ENCODE results near the gene HNRNPF. TPM values are rescaled to one million over a fixed set of nuclear protein-coding genes. Genes with fewer than 3 reads are reported as not detected.

HNRNPF gene
- total RNA-seq, 2 experiments from 2014 or later = 442 to 445 TPM

- intact Hi-C loops (cut with micrococcal nuclease) = no loop called here
- CTCF ChIA-PET = no interaction called here
- POLR2A ChIA-PET = no interaction called here
- TF ChIP-seq CTCF (IDR thresholded peaks at IDR 0.05) = no peak
- Mint-ChIP-seq H3K4me1 (ENCODE audit: low read depth) (no peaks in the 10 kb centered on the region), H3K4me3 (no peak overlapping the region), H3K27ac (no peak overlapping the region), H3K36me3 (ENCODE audit: low read depth) (no peaks in the 10 kb centered on the region), H3K27me3 (peaks cover 9% of the 10 kb centered on the region), H3K9me3 (no peaks in the 10 kb centered on the region)
- DNase-seq (no peak), ATAC-seq (no peak)
These were observed 66.5 kb downstream of the HNRNPF start for GRCh38 chr10:43342279-43343125.

GRCh38 chr10:43341450-43341849 lies 67.5 kb downstream of the HNRNPF start:
- intact Hi-C loops (cut with micrococcal nuclease) = no loop called here

GRCh38 chr10:43340619-43341018 lies 68.4 kb downstream of the HNRNPF start:
- POLR2A ChIA-PET = interaction anchor here (0.6 kb wide), 1 partner anchor 599 kb away, joined by 3 read pairs; no protein-coding TSS in a partner anchor
- ATAC-seq = no peak

More at GRCh38 chr10:43341450-43341849, 67.5 kb downstream of the HNRNPF start:
- Mint-ChIP-seq H3K9me3 (no peaks in the 10 kb centered on the region), H3K36me3 (ENCODE audit: low read depth) (no peaks in the 10 kb centered on the region), H3K27me3 (peaks cover 10% of the 10 kb centered on the region), H3K27ac (no peak overlapping the region), H3K4me3 (no peak overlapping the region), H3K4me1 (ENCODE audit: low read depth) (no peaks in the 10 kb centered on the region)
- ChIA-PET POLR2A (no interaction called here), CTCF (no interaction called here)
- DNase-seq (no peak), ATAC-seq (no peak)
- TF ChIP-seq CTCF (IDR thresholded peaks at IDR 0.05) = no peak

GRCh38 chr10:43340101-43340500 lies 68.9 kb downstream of the HNRNPF start:
- TF ChIP-seq CTCF (IDR thresholded peaks at IDR 0.05) = no peak
- no peak overlapping the region for H3K27ac Mint-ChIP-seq
- intact Hi-C loops (cut with micrococcal nuclease) = no loop called here
- peaks cover 10% of the 10 kb centered on the region for H3K27me3 Mint-ChIP-seq
- H3K4me3 Mint-ChIP-seq = no peak overlapping the region
- no peaks in the 10 kb centered on the region for H3K4me1 Mint-ChIP-seq (ENCODE audit: low read depth)
- CTCF ChIA-PET = interaction anchor here (1.2 kb wide), 1 partner anchor 47 kb away, joined by 3 read pairs; no protein-coding TSS in a partner anchor
- no peaks in the 10 kb centered on the region for H3K36me3 Mint-ChIP-seq (ENCODE audit: low read depth)
- DNase-seq (no peak), ATAC-seq (no peak)
- H3K9me3 Mint-ChIP-seq = no peaks in the 10 kb centered on the region
- POLR2A ChIA-PET = interaction anchor here (0.6 kb wide), 1 partner anchor 600 kb away, joined by 3 read pairs; no protein-coding TSS in a partner anchor

More at GRCh38 chr10:43340619-43341018, 68.4 kb downstream of the HNRNPF start:
- Mint-ChIP-seq H3K27ac (no peak overlapping the region), H3K9me3 (no peaks in the 10 kb centered on the region), H3K4me3 (no peak overlapping the region), H3K27me3 (peaks cover 10% of the 10 kb centered on the region), H3K36me3 (ENCODE audit: low read depth) (no peaks in the 10 kb centered on the region), H3K4me1 (ENCODE audit: low read depth) (no peaks in the 10 kb centered on the region)
- DNase-seq = no peak
- intact Hi-C loops (cut with micrococcal nuclease) = no loop called here
- CTCF ChIA-PET = interaction anchor here (1.2 kb wide), 1 partner anchor 47 kb away, joined by 3 read pairs; no protein-coding TSS in a partner anchor
- TF ChIP-seq CTCF (IDR thresholded peaks at IDR 0.05) = no peak

DNA sequence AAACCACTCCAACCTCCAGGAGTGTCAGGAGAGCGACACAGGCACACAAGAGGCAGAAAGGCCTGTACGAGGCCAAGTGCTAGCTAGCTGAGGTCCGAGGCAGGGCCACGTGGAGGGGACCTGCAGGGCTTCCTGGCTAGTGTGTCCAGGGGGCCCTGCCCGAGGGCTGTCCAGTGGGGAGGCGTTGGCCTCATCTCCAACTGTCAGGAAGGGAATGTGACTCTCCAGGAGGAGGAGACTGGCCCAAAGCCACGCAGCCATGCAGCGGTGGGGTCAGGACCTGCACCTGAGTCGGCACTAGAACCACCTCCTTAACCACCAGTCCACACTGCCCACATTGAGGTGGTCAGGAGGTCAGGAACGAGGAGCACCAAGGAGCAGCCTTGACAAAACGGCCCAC lies 69.8 kb downstream of the HNRNPF start:
- ChIA-PET CTCF (no interaction called here), POLR2A (no interaction called here)
- no peak overlapping the region for H3K27ac Mint-ChIP-seq
- intact Hi-C loops (cut with micrococcal nuclease) = no loop called here
- H3K9me3 Mint-ChIP-seq = no peaks in the 10 kb centered on the region
- DNase-seq (no peak), ATAC-seq (no peak)
- H3K4me1 Mint-ChIP-seq (ENCODE audit: low read depth) = no peaks in the 10 kb centered on the region
- TF ChIP-seq CTCF (IDR thresholded peaks at IDR 0.05) = no peak
- H3K27me3 Mint-ChIP-seq = peaks cover 10% of the 10 kb centered on the region
- no peaks in the 10 kb centered on the region for H3K36me3 Mint-ChIP-seq (ENCODE audit: low read depth)
- no peak overlapping the region for H3K4me3 Mint-ChIP-seq
